ENCODE measurements around the gene AKAP6.
"Not testable (repeated sequence)": the region's sequence is repeated elsewhere in the genome, so short reads cannot be mapped to it uniquely, and the experiment has no call there.

Gene AKAP6

GRCh38 chr14:32378284-32378683 is 49.2 kb downstream of the AKAP6 start:
- no peak overlapping the region for H3K9ac ChIP-seq (ENCODE audit: low read length)
- no peaks in the 10 kb centered on the region for H3K36me3 ChIP-seq (ENCODE audit: control insufficient read depth, low read depth, low read length)
- no peak overlapping the region for H3K4me3 ChIP-seq (ENCODE audit: low read length)
- H3K27ac ChIP-seq (ENCODE audit: low read length), result no peak overlapping the region
- H3K4me1 ChIP-seq (ENCODE audit: control insufficient read depth, low read depth, low read length), result peaks cover 10% of the 10 kb centered on the region
- no peaks in the 10 kb centered on the region for H3K27me3 ChIP-seq (ENCODE audit: control insufficient read depth, insufficient read depth, low read length)
- H3K9me3 ChIP-seq (ENCODE audit: control insufficient read depth, low read depth, low read length), result no peaks in the 10 kb centered on the region

GRCh38 chr14:32379447-32379846 is 50.3 kb downstream of the AKAP6 start:
- no peaks in the 10 kb centered on the region for H3K36me3 ChIP-seq (ENCODE audit: control insufficient read depth, low read depth, low read length)
- H3K4me3 ChIP-seq (ENCODE audit: low read length), result no peak overlapping the region
- no peaks in the 10 kb centered on the region for H3K4me1 ChIP-seq (ENCODE audit: control insufficient read depth, low read depth, low read length)
- no peaks in the 10 kb centered on the region for H3K9me3 ChIP-seq (ENCODE audit: control insufficient read depth, low read depth, low read length)
- no peak overlapping the region for H3K9ac ChIP-seq (ENCODE audit: low read length)
- H3K27me3 ChIP-seq (ENCODE audit: control insufficient read depth, insufficient read depth, low read length), result no peaks in the 10 kb centered on the region
- no peak overlapping the region for H3K27ac ChIP-seq (ENCODE audit: low read length)

GRCh38 chr14:32381869-32382268 is 52.8 kb downstream of the AKAP6 start:
- Histone ChIP-seq H3K36me3 (ENCODE audit: control insufficient read depth, low read depth, low read length) (no peaks in the 10 kb centered on the region), H3K9ac (ENCODE audit: low read length) (no peak overlapping the region), H3K4me3 (ENCODE audit: low read length) (no peak overlapping the region), H3K27ac (ENCODE audit: low read length) (no peak overlapping the region), H3K27me3 (ENCODE audit: control insufficient read depth, insufficient read depth, low read length) (no peaks in the 10 kb centered on the region), H3K4me1 (ENCODE audit: control insufficient read depth, low read depth, low read length) (no peaks in the 10 kb centered on the region), H3K9me3 (ENCODE audit: control insufficient read depth, low read depth, low read length) (no peaks in the 10 kb centered on the region)

- H3K9me3 ChIP-seq (ENCODE audit: control insufficient read depth, low read depth, low read length), result no peaks in the 10 kb centered on the region
- H3K4me3 ChIP-seq (ENCODE audit: low read length), result no peak overlapping the region
- no peaks in the 10 kb centered on the region for H3K27me3 ChIP-seq (ENCODE audit: control insufficient read depth, insufficient read depth, low read length)
- no peak overlapping the region for H3K9ac ChIP-seq (ENCODE audit: low read length)
- no peaks in the 10 kb centered on the region for H3K36me3 ChIP-seq (ENCODE audit: control insufficient read depth, low read depth, low read length)
- H3K4me1 ChIP-seq (ENCODE audit: control insufficient read depth, low read depth, low read length), result no peaks in the 10 kb centered on the region
- H3K27ac ChIP-seq (ENCODE audit: low read length), result no peak overlapping the region
These were observed 53.6 kb downstream of the AKAP6 start for GRCh38 chr14:32382704-32383103.

- no peaks in the 10 kb centered on the region for H3K9me3 ChIP-seq (ENCODE audit: control insufficient read depth, low read depth, low read length)
- no peaks in the 10 kb centered on the region for H3K36me3 ChIP-seq (ENCODE audit: control insufficient read depth, low read depth, low read length)
- no peak overlapping the region for H3K4me3 ChIP-seq (ENCODE audit: low read length)
- no peaks in the 10 kb centered on the region for H3K27me3 ChIP-seq (ENCODE audit: control insufficient read depth, insufficient read depth, low read length)
- H3K9ac ChIP-seq (ENCODE audit: low read length), result no peak overlapping the region
- H3K4me1 ChIP-seq (ENCODE audit: control insufficient read depth, low read depth, low read length), result no peaks in the 10 kb centered on the region
- H3K27ac ChIP-seq (ENCODE audit: low read length), result no peak overlapping the region
These were observed 54.4 kb downstream of the AKAP6 start for GRCh38 chr14:32383364-32384009.

GRCh38 chr14:32384464-32384863 is 55.4 kb downstream of the AKAP6 start:
- H3K9me3 ChIP-seq (ENCODE audit: control insufficient read depth, low read depth, low read length), result no peaks in the 10 kb centered on the region

GRCh38 chr14:32387295-32387694 is 58.2 kb downstream of the AKAP6 start:
- H3K4me1 ChIP-seq (ENCODE audit: control insufficient read depth, low read depth, low read length); H3K27me3 ChIP-seq (ENCODE audit: control insufficient read depth, insufficient read depth, low read length); H3K4me3 ChIP-seq (ENCODE audit: low read length); H3K9me3 ChIP-seq (ENCODE audit: control insufficient read depth, low read depth, low read length); H3K9ac ChIP-seq (ENCODE audit: low read length); H3K36me3 ChIP-seq (ENCODE audit: control insufficient read depth, low read depth, low read length); H3K27ac ChIP-seq (ENCODE audit: low read length): not testable (repeated sequence)

More at GRCh38 chr14:32384464-32384863, 55.4 kb downstream of the AKAP6 start:
- Histone ChIP-seq H3K27ac (ENCODE audit: low read length) (no peak overlapping the region), H3K9ac (ENCODE audit: low read length) (no peak overlapping the region), H3K27me3 (ENCODE audit: control insufficient read depth, insufficient read depth, low read length) (no peaks in the 10 kb centered on the region), H3K4me3 (ENCODE audit: low read length) (no peak overlapping the region), H3K36me3 (ENCODE audit: control insufficient read depth, low read depth, low read length) (no peaks in the 10 kb centered on the region), H3K4me1 (ENCODE audit: control insufficient read depth, low read depth, low read length) (no peaks in the 10 kb centered on the region)

GRCh38 chr14:32393119-32393518 is 64.0 kb downstream of the AKAP6 start:
- H3K27me3 ChIP-seq (ENCODE audit: control insufficient read depth, insufficient read depth, low read length), result no peaks in the 10 kb centered on the region
- H3K27ac ChIP-seq (ENCODE audit: low read length), result no peak overlapping the region
- H3K4me1 ChIP-seq (ENCODE audit: control insufficient read depth, low read depth, low read length), result no peaks in the 10 kb centered on the region
- H3K4me3 ChIP-seq (ENCODE audit: low read length), result no peak overlapping the region
- H3K9me3 ChIP-seq (ENCODE audit: control insufficient read depth, low read depth, low read length), result no peaks in the 10 kb centered on the region
- H3K36me3 ChIP-seq (ENCODE audit: control insufficient read depth, low read depth, low read length), result no peaks in the 10 kb centered on the region
- H3K9ac ChIP-seq (ENCODE audit: low read length), result no peak overlapping the region

GRCh38 chr14:32394038-32394437 is 64.9 kb downstream of the AKAP6 start:
- no peaks in the 10 kb centered on the region for H3K4me1 ChIP-seq (ENCODE audit: control insufficient read depth, low read depth, low read length)
- H3K27ac ChIP-seq (ENCODE audit: low read length), result no peak overlapping the region
- H3K36me3 ChIP-seq (ENCODE audit: control insufficient read depth, low read depth, low read length), result no peaks in the 10 kb centered on the region
- no peaks in the 10 kb centered on the region for H3K27me3 ChIP-seq (ENCODE audit: control insufficient read depth, insufficient read depth, low read length)
- no peak overlapping the region for H3K9ac ChIP-seq (ENCODE audit: low read length)
- H3K4me3 ChIP-seq (ENCODE audit: low read length), result no peak overlapping the region
- no peaks in the 10 kb centered on the region for H3K9me3 ChIP-seq (ENCODE audit: control insufficient read depth, low read depth, low read length)

GRCh38 chr14:32396885-32397284 is 67.8 kb downstream of the AKAP6 start:
- H3K9me3 ChIP-seq (ENCODE audit: control insufficient read depth, low read depth, low read length), result no peaks in the 10 kb centered on the region
- no peak overlapping the region for H3K4me3 ChIP-seq (ENCODE audit: low read length)
- no peaks in the 10 kb centered on the region for H3K36me3 ChIP-seq (ENCODE audit: control insufficient read depth, low read depth, low read length)
- no peak overlapping the region for H3K9ac ChIP-seq (ENCODE audit: low read length)
- H3K27ac ChIP-seq (ENCODE audit: low read length), result no peak overlapping the region
- H3K27me3 ChIP-seq (ENCODE audit: control insufficient read depth, insufficient read depth, low read length), result no peaks in the 10 kb centered on the region
- peaks cover 9% of the 10 kb centered on the region for H3K4me1 ChIP-seq (ENCODE audit: control insufficient read depth, low read depth, low read length)

- no peak overlapping the region for H3K9ac ChIP-seq (ENCODE audit: low read length)
- no peaks in the 10 kb centered on the region for H3K27me3 ChIP-seq (ENCODE audit: control insufficient read depth, insufficient read depth, low read length)
- H3K36me3 ChIP-seq (ENCODE audit: control insufficient read depth, low read depth, low read length), result no peaks in the 10 kb centered on the region
- no peak overlapping the region for H3K4me3 ChIP-seq (ENCODE audit: low read length)
- no peak overlapping the region for H3K27ac ChIP-seq (ENCODE audit: low read length)
- H3K4me1 ChIP-seq (ENCODE audit: control insufficient read depth, low read depth, low read length), result peaks cover 9% of the 10 kb centered on the region
- H3K9me3 ChIP-seq (ENCODE audit: control insufficient read depth, low read depth, low read length), result no peaks in the 10 kb centered on the region
These were observed 69.0 kb downstream of the AKAP6 start for GRCh38 chr14:32397861-32398640.

- Histone ChIP-seq H3K9me3 (ENCODE audit: control insufficient read depth, low read depth, low read length) (no peaks in the 10 kb centered on the region), H3K4me3 (ENCODE audit: low read length) (no peak overlapping the region), H3K27me3 (ENCODE audit: control insufficient read depth, insufficient read depth, low read length) (no peaks in the 10 kb centered on the region), H3K4me1 (ENCODE audit: control insufficient read depth, low read depth, low read length) (peaks cover 9% of the 10 kb centered on the region), H3K36me3 (ENCODE audit: control insufficient read depth, low read depth, low read length) (no peaks in the 10 kb centered on the region), H3K27ac (ENCODE audit: low read length) (no peak overlapping the region), H3K9ac (ENCODE audit: low read length) (no peak overlapping the region)
These were observed 70.8 kb downstream of the AKAP6 start for GRCh38 chr14:32399920-32400319.

Data from iPS-18a (cell line).